ENCODE data around the gene ARID1B. TPM values are rescaled to one million over a fixed set of nuclear protein-coding genes. Genes with fewer than 3 reads are reported as not detected.

The ARID1B gene
- 100 to 1,000 TPM; 157 to 315 (median 206) TPM for total RNA-seq

DNA sequence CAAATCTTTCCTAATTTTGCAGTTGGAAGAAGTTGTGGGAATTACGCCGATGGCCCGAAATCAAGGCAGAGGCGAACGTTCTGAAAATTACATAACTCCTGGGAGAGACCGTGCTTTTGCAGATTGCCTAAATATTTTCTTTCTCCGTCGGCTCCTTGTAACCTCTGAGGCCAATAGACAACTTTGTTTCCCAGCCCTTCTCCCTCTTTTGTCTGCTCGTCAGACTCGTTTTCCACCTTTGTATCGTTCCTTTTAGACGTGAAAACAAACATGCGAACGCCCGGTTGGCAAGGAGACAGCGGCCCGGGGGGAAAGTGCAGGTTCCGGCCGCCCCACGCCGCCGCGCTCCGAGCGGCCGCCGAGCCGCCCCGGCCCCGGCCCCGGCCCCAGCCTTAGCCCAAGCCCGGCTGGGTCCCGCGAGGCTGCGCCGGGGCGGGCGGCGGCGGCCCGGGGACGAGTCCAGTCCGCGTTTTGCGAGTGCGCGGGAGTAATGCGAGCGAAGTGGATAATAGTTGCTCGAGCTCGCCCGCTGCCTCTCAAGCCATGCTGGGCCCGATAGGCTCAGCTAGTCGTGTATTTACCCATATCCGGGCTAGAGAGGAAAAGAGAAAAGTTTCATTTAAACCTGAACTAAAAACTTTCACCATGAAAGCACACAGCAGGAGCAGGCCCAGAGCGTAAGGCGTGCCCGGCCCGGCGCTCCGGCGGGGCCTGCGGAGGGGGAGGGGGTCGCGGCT lies at the start of gene ARID1B:
Gene ARID1B, plus strand, starts transcription at position 539 of the 737 bp plus-strand sequence. CDS start 303 bp downstream, outside the sequence.
- DNase-seq = peak; percentile 89 to 90
- Histone ChIP-seq H3K27ac (peak within 1 kb of the TSS; percentile 98 to 99 (median 98)), H3K9me3 (no peaks in the 10 kb centered on the region), H3K4me3 (replicated peaks in 1 of 3) (peak within 1 kb of the TSS; percentile 83 to 92 (median 85)), H3K36me3 (no peaks in the 10 kb centered on the region), H3K4me1 (peaks cover 18 to 26% of the 10 kb centered on the region in 2 donors), H3K27me3 (no peaks in the 10 kb centered on the region)
- 0 to 1% methylated on average over 55 to 61 of the region's 65 CpGs for WGBS, 2 donors
- TF ChIP-seq, protein P1, sequence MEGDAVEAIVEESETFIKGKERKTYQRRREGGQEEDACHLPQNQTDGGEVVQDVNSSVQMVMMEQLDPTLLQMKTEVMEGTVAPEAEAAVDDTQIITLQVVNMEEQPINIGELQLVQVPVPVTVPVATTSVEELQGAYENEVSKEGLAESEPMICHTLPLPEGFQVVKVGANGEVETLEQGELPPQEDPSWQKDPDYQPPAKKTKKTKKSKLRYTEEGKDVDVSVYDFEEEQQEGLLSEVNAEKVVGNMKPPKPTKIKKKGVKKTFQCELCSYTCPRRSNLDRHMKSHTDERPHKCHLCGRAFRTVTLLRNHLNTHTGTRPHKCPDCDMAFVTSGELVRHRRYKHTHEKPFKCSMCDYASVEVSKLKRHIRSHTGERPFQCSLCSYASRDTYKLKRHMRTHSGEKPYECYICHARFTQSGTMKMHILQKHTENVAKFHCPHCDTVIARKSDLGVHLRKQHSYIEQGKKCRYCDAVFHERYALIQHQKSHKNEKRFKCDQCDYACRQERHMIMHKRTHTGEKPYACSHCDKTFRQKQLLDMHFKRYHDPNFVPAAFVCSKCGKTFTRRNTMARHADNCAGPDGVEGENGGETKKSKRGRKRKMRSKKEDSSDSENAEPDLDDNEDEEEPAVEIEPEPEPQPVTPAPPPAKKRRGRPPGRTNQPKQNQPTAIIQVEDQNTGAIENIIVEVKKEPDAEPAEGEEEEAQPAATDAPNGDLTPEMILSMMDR (IDR thresholded peaks at IDR 0.05) = no peak
- peak in 1 of 2 donors; percentile 67 for TF ChIP-seq POLR2A (IDR thresholded peaks at IDR 0.05)
- intact Hi-C loops (cut with DNase I) = loop anchor here (5.0 to 10.0 kb wide), 2 partner anchors 90 to 398 kb away; no protein-coding TSS in a partner anchor

DNA sequence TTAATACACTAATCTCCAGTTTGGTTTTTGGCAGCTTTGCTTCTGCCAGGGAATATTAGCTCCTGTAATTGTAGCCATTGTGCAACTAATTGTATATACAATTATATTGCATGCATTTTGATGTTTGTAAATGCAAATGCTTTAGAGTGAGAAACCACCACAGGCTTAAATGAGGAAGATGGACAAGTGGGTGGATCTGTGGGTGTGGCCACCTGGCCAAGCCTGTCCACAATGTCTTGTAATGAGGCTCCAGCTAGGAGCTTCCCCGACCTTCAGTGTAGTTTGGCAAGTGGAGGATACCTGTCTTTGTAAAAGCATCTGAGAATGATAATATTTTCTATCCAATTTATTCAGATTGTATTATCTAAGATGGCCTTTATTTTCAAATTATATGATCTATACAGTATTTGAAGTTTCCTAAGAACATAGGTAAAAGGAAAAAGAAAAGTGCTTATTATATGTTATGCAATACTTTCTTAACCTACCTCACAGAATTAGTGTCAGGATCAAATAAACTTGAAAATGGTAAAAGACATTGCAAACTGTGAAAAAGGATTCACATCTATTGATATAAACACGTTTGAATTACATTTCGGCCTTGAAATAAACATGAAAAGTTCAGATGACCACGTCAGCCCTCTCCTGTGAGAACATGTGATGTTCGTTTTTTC lies 49.3 kb upstream of the ARID1B start:
- 84 to 86% methylated on average over 5 of the region's 5 CpGs for WGBS, 2 donors
- intact Hi-C loops (cut with DNase I) = no loop called here
- Histone ChIP-seq H3K36me3 (no peaks in the 10 kb centered on the region), H3K27ac (no peak overlapping the region), H3K4me1 (no peaks in the 10 kb centered on the region), H3K9me3 (no peaks in the 10 kb centered on the region), H3K27me3 (no peaks in the 10 kb centered on the region), H3K4me3 (replicated peaks in 1 of 3) (no peak overlapping the region)
- TF ChIP-seq POLR2A (IDR thresholded peaks at IDR 0.05) = no peak
- TF ChIP-seq, protein P1 (IDR thresholded peaks at IDR 0.05) = no peak
- DNase-seq = no peak

DNA sequence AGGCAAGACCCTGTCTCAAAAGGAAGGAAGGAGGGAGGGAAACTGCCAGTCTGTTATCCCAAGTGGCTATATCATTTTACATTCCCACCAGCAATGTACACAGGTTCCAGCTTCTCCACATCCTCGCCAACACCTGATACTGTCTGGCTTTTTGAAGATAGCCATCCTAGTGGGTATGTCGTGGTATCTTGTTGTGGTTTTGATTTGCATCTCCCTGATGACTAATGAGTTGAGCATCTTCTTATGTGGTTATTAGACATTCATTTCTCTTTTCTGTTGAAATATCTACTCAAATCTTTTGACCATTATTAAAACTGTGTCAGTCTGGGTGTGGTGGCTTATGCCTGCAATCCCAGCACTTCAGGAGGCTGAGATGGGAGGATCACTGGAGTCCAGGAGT lies 47.9 kb upstream of the ARID1B start:
- no peak for TF ChIP-seq POLR2A (IDR thresholded peaks at IDR 0.05)
- TF ChIP-seq, protein P1 (IDR thresholded peaks at IDR 0.05) = no peak
- no peak overlapping the region for H3K27ac ChIP-seq
- H3K9me3 ChIP-seq = no peaks in the 10 kb centered on the region
- intact Hi-C loops (cut with DNase I) = no loop called here
- no peaks in the 10 kb centered on the region for H3K4me1 ChIP-seq
- no peak overlapping the region for H3K4me3 ChIP-seq (replicated peaks in 1 of 3)
- 94 to 96% methylated on average over 2 of the region's 2 CpGs for WGBS, 2 donors
- no peak for DNase-seq
- H3K36me3 ChIP-seq = no peaks in the 10 kb centered on the region
- no peaks in the 10 kb centered on the region for H3K27me3 ChIP-seq

DNA sequence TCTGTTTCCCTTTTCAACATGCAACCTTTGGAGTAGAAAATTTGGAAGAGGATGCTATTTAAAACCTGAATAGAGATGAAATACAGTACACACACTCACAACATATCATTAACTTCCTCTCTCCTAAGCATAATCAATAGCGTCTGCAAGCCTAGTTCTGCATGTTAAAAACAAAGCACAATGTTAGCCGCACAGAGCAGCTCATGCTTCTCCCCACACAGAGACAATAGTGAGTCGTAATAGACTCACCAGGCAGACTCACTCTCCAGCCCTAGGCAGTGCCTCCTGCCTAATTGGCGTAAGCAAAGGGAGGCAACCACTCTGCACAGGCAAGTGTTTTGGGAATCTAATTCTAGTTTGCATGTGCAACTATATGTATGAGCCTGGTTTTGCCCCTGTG lies 45.8 kb upstream of the ARID1B start:
- no peak for TF ChIP-seq POLR2A (IDR thresholded peaks at IDR 0.05)
- TF ChIP-seq, protein P1 (IDR thresholded peaks at IDR 0.05) = no peak
- Histone ChIP-seq H3K36me3 (no peaks in the 10 kb centered on the region), H3K4me3 (replicated peaks in 1 of 3) (no peak overlapping the region), H3K27ac (no peak overlapping the region), H3K27me3 (no peaks in the 10 kb centered on the region), H3K9me3 (no peaks in the 10 kb centered on the region), H3K4me1 (no peaks in the 10 kb centered on the region)
- no peak for DNase-seq
- 89 to 94% methylated on average over 4 of the region's 4 CpGs for WGBS, 2 donors
- intact Hi-C loops (cut with DNase I) = no loop called here

DNA sequence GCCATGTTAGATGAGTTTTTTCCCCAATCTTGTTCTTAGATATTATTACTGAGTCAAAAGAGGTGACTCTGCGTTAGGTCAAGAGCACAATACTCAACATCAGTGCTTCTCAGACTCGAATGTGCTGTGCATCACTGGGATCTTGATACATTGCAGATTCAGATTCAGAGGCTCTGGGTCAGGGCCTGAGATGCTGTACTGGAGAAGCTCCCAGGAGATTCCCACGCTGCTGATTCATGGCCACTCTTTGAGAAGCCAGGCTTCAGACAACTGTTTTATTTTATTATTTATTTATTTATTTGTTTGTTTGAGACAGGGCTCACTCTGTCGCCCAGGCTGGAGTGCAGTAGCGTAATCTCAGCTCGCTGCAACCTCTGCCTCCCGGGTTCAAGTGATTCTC lies 41.4 kb upstream of the ARID1B start:
- intact Hi-C loops (cut with DNase I) = no loop called here
- Histone ChIP-seq H3K4me3 (replicated peaks in 1 of 3) (no peak overlapping the region), H3K9me3 (no peaks in the 10 kb centered on the region), H3K27ac (no peak overlapping the region), H3K4me1 (no peaks in the 10 kb centered on the region), H3K27me3 (no peaks in the 10 kb centered on the region), H3K36me3 (no peaks in the 10 kb centered on the region)
- DNase-seq = no peak
- 87 to 94% methylated on average over 7 of the region's 7 CpGs for WGBS, 2 donors
- no peak for TF ChIP-seq POLR2A (IDR thresholded peaks at IDR 0.05)
- TF ChIP-seq, protein P1 (IDR thresholded peaks at IDR 0.05) = no peak
